ENCODE data around the gene NARF. TPM values are rescaled to one million over a fixed set of nuclear protein-coding genes. Genes with fewer than 3 reads are reported as not detected.

Gene NARF
- total RNA-seq, 1 donor from 2014 or later: 122 TPM

DNA sequence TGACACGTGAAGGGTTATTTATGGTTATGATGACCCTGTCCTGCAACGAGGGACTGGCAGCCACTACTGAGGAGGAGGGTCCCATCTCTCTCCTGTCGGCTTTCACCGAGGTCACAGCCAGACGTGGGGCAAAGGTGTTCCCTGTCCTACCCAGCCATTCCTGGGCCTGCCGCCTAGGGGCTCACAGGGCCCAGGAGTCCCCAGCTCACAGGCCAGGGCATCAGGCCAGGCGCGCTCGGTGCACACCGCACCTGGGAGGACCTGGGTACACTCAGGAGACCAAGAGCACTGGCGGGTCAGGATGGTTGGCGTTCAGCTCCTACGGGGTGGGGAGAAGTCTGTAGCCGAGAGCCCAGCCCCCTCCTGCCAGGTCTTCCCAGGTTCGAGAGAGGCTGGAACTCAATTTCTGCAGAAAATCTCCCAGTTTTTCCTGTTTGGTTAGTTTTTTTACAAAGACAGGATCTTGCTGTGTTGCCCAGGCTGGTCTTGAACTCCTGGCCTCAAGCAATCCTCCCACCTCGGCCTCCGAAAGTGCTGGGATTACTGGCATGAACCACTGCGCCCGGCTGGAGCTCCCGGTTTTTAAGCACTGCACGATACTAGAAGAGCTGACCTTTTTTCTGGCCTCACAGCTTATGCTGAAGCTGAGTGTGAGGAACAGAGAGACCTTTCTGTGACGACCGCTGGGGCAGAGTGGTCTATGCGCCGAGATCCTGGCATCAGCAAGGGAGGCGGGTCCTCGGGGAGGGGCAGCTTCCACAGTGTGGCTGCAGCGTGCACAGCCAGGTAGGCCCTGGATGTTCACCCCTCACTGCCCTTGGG lies 15.7 kb upstream of the NARF start:
- Mint-ChIP-seq H3K27me3 (ENCODE audit: low read depth) (no peaks in the 10 kb centered on the region), H3K4me3 (no peak overlapping the region), H3K36me3 (peaks cover 3% of the 10 kb centered on the region), H3K9me3 (no peaks in the 10 kb centered on the region), H3K4me1 (no peaks in the 10 kb centered on the region), H3K27ac (no peak overlapping the region)
- DNase-seq (ENCODE audit: low spot score in 2 of 2, unreplicated experiment in 2 of 2): no peak
- no peak for TF ChIP-seq CTCF (IDR thresholded peaks at IDR 0.05; ENCODE audit: unreplicated experiment)

GRCh38 chr17:82443465-82444283 lies 14.9 kb upstream of the NARF start:
- no peak overlapping the region for H3K27ac Mint-ChIP-seq

GRCh38 chr17:82444284-82444893 lies 14.2 kb upstream of the NARF start:
- no peak for DNase-seq (ENCODE audit: low spot score in 2 of 2, unreplicated experiment in 2 of 2)
- Mint-ChIP-seq H3K4me1 (peaks cover under 1% of the 10 kb centered on the region), H3K27ac (no peak overlapping the region), H3K4me3 (no peak overlapping the region), H3K36me3 (peaks cover 3% of the 10 kb centered on the region), H3K27me3 (ENCODE audit: low read depth) (no peaks in the 10 kb centered on the region), H3K9me3 (no peaks in the 10 kb centered on the region)
- no peak for TF ChIP-seq CTCF (IDR thresholded peaks at IDR 0.05; ENCODE audit: unreplicated experiment)

More at GRCh38 chr17:82443465-82444283, 14.9 kb upstream of the NARF start:
- no peak for TF ChIP-seq CTCF (IDR thresholded peaks at IDR 0.05; ENCODE audit: unreplicated experiment)
- Mint-ChIP-seq H3K4me3 (no peak overlapping the region), H3K27me3 (ENCODE audit: low read depth) (no peaks in the 10 kb centered on the region), H3K4me1 (no peaks in the 10 kb centered on the region), H3K36me3 (peaks cover 3% of the 10 kb centered on the region), H3K9me3 (no peaks in the 10 kb centered on the region)
- no peak for DNase-seq (ENCODE audit: low spot score in 2 of 2, unreplicated experiment in 2 of 2)

DNA sequence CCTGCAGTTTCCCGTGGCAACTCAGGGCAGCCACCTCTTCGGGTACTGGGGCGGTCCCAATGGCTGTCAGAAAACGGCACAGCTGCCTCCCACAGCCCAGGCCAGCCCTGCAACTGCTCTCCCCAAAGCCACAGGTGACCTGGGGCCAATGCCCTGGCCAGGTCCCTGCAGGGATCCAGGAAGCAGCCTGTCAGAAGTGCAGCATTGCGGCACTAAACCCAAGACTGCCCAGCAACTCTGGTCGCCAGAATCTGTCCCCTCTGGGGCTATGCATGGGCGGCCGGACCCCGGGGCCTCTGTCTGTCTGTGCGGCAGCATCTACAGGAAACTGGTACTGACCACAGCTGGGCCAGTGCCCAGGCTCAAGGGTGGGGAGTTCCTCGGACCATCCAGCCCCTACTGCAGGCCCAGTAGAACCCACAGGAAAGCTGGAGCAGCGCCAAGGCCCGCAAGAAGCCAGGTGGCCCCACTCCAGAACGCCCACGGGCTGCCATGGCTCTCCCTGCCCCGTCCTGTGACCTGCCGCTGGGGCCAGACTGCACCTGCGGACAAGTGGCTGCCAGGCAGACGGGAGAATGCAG lies 13.5 kb upstream of the NARF start:
- H3K27me3 Mint-ChIP-seq (ENCODE audit: low read depth): no peaks in the 10 kb centered on the region

More for the DNA sequence above, 13.5 kb upstream of the NARF start:
- H3K4me1 Mint-ChIP-seq: peaks cover 6% of the 10 kb centered on the region
- no peak overlapping the region for H3K27ac Mint-ChIP-seq
- no peak for DNase-seq (ENCODE audit: low spot score in 2 of 2, unreplicated experiment in 2 of 2)
- peaks cover 3% of the 10 kb centered on the region for H3K36me3 Mint-ChIP-seq
- no peaks in the 10 kb centered on the region for H3K9me3 Mint-ChIP-seq
- TF ChIP-seq CTCF (IDR thresholded peaks at IDR 0.05; ENCODE audit: unreplicated experiment): no peak
- no peak overlapping the region for H3K4me3 Mint-ChIP-seq
